HG02642 (cell line): ENCODE results near the gene PKM.
A peak's percentile ranks its signal among the peaks of the same experiment; 100 is the strongest.

Experiments
- ATAC-seq: cut with Tn5 transposase; IDR thresholded peaks from one replicate; pipeline ENCODE4 v1.9.1; 2021; ENCODE audit warnings: mild to moderate bottlenecking; ENCODE audit not compliant: unreplicated experiment, poor library complexity

PKM gene

DNA sequence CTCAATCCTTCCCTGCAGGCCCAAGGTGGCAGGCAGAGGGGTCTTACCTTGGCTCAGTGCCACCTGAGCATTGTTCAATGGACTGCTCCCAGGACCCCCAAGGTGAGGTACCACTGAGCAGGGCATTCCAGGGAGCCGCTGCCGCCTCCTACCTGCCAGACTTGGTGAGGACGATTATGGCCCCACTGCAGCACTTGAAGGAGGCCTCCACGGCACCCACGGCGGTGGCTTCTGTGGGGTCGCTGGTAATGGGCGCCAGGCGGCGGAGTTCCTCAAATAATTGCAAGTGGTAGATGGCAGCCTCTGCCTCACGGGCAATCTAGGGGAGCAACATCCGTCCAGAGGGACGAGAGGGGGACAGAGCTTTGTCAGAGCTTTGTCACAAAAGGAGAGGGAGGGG, 28.7 kb downstream of the PKM start:
- no peak for ATAC-seq

DNA sequence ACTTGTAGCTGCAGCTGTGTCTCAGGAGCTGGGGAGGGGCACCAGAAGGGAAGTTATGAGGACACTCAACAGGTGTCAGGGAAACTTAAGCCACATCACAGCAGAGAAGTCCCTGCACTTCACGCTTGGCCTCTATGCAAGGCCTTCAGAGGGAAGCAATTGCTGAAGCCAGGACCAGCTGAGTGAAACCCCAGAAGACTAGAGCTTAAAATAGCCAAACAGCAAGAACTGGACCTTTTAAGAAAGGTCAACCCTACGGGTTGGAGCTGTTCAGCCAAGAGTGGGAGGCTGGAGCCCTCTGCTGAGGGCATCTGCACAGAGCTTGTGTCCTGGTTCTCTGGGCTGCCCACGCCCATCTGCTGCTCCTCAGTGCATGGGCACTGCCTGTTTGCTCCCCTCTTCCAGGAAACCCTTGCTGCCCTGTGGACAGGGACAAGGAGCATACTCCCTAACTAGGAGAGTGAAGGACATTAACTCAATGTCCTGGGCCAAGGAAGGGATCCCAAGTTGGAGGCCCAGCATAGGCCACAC, 29.5 kb downstream of the PKM start:
- ATAC-seq, result no peak

DNA sequence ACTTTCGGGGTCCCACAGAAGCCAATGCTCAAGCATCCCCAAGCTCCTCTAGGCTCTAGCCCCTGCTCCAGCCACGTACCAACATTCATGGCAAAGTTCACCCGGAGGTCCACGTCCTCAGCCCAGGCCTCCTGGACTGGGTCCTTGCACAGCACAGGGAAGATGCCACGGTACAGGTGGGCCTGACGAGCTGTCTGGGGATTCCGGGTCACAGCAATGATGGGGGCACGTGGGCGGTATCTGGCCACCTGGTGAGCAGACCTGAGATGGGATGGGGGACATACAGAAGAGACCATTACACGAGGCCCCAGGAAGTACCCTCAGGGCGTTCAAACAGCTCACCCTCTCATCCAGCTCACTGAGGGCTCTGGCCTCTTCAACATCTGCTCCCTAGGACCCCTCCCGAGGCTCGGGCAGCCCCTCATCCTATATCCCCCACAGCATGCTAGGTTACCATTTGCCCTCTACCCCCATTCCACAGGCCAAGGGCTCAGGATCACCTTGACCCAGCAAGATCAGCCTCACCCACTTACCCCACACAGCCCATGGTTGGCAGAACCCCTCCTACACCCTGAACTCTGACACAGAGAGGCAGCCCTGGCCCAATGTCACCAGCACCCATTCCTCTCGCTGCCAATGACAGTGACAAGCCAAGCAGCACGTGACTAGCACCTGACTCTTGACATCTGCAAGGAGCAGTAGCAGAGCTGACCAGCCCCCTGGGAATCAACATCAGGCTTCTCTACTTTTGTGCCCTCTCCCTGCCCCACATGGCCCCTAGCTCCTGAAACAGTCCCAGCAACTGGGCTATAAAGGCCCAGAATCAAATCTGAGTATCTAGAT, 30.4 kb downstream of the PKM start:
- ATAC-seq, result no peak

DNA sequence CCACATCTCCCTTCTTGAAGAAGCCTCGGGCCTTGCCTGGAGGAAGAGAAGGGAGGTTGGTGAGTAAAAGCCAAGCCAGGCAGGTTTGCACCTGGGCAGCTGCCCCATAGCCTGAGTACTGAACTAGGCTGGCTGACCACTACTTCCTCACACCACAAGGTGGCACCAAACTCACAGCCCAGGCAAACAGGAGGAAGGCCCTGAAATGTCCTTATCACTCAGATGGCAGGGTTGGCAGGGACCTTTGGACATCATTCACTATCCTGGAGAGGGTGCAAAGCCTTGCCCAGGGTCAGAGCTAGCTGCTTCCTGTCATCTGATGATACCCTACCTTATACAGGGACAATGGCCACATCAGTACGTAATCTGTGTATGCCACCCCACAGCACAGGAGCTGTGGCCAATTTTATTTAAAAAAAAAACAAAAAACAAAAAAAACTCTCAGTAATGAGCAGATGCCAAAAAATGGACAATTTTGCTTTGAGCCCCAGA, 31.2 kb downstream of the PKM start:
- peak; percentile 43 for ATAC-seq

DNA sequence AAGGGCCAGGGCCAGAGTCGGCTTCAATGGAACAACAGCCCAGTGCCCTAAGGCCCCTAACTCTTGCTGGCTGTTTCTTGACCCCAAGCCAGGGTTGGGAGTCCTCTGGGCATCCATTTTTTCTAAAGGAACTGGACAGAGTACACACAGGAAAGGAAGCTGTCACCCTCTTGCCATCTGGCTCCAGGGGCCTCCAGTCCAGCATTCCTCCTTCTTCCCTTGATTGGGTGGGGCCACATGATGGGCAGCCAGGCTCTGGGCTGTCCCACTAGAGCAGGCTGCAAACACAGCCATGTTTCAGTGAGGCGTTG, 31.8 kb downstream of the PKM start:
- ATAC-seq, result no peak

DNA sequence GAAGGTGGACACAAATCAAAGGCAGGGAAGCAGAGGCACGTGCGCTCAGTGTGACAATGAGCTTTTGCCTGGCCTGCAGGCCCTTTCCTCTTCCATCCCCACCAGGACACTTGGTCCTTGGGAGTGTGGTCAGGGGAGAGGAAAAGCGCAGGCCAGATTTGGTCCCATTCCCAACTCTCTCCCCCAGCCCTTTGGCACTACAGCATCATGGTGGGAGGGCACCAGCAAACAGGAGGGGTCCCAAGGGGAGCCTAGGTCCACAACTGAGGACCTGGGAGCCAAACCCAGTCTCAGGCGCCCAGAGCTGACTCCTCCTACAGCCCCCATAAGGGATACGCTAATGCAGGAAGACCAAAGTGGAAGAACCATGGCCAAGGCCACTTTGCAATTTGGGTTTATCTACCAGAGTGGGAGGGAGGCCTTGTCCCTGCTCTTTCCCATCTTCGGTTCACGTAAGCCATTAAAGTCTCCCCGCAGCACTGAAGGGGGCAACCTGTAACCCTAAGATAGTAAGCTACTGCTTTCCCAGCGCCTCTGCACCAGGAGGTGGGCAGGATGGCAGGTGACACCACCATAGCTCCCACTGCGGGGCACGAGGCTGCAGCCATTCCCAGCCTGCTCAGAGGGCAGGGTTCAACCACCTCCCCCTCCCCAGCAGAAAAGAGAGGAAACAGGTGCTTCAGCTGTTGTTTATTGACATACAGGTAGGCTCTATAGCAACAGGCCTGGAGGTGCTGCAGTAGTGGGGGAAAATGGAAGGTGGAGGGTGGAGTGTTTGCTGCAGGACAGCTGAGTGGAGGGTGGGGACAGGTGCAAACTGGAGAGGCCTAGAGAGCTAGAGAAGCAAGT, 32.4 kb downstream of the PKM start:
- ATAC-seq, result no peak

DNA sequence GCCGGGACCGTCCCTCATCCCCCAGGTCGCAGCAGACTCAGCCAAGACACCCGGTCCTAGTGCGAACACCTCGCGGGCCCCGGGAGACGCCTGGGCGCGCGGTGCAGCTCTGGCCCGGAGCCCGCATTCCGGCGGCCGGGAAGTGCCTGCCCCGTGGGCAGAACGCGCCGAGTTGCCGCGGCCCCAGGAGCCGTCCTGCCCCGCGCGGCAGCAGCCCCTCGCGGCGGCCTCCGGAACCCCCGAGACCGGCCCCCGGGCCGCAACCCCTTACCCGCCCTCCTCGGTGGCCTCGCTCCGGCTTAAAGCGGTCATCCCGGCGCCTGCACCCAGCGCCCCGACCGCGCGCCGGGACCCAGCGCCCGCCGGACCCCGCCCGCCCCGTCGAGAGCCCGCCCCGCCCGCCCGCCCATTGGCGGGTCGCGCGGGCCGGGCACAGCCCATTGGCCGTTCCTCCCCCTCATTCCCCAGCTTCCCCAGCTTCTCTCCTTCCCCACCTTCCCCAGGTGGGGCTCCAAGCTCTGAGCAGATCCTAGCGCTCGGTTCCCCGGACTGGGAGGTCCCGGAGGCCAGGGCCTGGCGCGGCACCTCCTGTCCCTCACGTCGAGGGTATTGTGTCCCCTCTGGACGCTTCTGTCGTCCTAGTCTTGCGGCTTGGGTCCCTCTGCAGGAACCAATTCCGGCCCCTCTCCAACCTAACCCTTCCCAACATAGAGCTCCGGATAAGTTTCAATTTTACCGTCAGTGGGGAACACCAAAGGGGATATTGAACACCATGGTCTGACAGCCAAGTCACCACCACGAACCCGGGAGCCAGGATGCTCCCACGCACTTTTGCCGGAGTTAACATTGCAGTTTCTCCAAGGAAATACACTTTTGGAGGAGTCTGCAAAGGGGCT, 33.3 kb downstream of the PKM start, which contains the start of gene GRAMD2A:
Gene GRAMD2A, minus strand, starts transcription at position 328 of the 896 bp plus-strand sequence.
- ATAC-seq, result peak; percentile 46

DNA sequence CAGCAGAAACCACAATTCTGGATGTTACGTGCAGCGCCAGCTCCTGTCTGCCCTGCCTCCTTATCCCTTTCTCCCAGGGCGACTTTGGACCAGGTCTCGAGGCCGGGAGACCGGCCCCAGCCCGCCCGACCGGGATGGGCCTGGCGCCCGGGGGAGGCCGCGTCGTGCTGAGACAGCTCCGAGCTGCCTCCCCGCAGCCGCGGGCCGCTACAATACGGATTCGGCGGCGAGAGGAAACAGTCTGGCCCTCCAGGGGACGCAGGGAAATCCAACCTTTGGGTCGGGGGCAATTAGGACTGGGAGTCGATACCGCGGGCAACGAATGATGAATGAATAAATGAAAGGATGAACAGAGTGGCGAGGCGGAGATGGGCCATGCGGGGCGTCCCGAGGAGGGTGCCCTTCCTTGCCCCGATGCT, 33.9 kb downstream of the PKM start:
- ATAC-seq, result no peak

DNA sequence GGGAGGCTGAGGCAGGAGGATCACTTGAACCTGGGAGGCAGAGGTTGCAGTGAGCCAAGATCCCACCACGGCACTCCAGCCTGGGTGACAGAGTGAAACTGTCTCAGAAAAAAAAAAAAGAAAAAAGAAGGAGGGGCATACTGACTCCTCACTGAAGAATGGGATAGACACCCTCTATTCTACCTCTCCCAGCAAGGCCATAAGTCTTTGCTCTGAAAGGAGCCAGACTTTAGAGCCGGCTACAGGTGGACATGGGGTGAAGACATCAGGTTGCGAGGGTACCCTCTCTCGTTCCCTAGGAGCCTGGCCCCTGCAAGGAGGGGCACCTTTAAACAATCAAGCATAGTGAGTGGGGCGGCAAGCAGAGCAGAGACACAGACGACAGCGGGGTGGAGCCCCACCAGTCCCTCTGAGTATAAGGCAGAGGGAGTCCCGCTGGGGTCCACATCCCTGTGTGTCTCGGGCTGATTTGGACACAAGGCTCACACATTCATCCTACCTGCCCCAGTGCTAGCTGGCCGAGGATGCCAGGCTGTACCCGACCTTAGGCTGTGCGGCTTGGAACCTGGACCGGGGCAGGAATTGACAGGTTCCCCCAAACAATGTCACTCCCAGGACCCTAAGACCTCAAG, 34.5 kb downstream of the PKM start:
- ATAC-seq, result no peak

DNA sequence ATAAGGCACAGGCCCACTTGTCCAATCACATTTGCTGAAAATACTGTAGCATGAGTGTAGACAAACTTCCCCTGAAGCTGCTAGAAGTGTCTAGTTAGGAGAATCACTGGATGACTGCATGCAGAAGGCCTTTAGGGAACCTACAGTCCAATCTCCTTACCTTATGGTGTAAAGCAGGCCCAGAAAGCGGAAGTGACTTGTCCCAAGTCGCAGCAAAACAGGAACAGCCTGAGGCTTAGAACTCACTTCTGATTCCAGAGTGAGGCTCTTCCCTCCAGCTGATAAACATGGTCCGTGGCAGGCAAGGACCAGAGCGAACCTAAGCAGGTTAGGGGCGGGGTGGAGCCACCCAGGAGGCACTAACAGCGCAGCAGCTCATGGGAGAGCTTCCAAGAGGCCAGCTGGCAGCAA, 35.9 kb downstream of the PKM start:
- no peak for ATAC-seq

DNA sequence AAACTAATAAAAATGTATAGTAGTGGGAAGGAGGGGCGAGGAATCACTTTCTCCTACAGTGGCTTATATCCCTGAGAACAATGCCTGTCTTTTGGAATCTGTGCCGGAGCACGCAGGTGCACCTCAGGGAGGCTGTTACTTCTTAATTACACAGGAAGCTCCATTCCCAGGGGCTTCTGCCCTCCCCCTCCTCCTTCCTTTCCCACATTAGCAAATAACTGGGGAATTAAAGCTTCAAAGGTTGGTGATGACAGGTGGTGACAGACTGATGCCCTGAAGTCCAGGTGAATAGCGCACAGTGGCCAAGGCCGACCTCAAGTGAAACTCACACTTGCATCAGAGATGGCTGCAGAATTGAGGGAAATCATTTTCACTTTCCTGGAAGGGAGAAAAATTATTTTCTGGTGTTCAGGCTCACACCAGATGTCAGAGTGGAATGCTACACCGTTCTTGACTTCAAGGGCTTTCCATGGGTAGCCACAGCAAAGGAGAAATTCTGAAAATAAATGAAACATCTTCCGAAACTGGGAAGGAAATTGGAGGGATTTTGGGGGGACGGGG, 37.1 kb downstream of the PKM start:
- no peak for ATAC-seq

DNA sequence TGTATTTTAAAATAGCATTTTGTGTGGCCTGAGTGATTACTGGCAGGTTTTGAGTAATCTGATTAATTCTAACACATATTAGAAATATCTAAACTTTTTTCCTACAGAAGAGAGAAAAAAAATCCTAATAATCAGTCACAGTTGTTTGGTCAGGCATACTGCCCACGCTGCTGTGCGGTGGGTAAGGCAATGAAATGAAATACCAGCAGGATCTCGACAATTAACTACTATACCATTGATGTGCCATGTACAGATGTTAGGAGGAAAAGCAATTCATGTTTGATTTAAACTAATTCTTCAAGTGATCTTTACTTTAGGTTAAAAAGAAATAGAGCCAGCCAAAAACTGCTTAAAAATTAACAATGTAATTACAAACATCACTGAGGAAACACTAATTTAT, 38.6 kb downstream of the PKM start:
- ATAC-seq, result no peak

DNA sequence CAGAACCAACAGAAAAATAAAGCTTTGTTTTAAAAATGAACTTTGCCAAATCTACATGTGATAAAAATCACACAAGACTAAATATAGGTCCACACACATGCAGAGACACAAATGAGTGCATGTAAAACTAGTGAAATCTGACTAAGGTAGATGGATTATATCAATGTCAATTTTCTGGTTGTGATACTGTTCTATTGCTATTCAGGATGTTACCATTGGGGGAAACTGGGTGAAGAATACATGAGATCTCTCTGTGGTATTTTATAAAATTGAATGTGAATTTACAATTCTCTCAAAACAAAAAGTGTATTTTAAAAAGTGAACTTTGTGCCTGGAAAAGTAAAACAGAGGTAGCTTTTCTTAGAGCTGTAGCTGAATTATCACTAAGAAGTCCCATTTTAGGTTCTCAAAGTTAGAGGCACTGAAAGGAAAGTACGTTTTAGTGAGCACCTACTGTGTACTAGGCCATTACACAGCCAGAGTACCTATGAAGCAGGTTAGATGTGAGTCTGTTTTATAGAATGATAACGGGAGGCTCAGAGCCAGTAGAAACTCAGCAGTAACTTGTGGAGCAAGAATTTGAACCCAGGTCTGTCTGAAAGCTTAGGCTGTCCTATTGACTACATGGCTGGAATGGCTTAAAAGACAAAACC, 41.6 kb downstream of the PKM start:
- no peak for ATAC-seq

DNA sequence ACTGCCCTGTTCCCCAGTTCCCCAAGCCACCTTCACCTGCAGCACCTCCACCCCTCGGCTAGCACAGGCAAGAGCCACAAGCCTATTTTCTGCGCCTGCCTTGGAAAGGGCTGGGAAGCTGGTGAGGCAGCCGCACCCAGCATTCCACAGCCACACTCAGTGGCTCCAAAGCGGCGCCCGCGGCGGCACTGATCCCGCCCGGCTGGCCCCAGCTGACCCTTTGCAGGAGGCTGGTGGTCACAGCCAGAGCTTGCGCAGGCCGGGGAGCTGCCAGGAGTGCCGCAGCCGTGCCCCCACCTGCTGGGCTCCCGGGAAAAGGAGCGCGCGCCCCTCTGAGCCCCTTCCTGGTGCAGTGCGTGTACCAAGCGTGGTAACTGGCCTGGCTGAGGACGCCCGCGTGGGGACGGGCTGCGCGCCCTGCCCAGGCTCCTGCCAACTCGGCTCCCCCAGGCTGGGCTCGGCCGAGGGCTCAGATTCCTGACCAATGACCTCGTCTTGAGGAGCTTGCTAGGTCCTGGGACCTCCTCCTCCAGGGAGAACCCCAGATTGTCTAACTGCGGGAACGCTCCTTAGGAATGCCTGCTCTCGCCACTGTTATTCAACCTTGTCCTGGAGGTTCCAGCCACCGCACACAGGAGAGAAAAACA, 46.7 kb downstream of the PKM start:
- ATAC-seq, result no peak

DNA sequence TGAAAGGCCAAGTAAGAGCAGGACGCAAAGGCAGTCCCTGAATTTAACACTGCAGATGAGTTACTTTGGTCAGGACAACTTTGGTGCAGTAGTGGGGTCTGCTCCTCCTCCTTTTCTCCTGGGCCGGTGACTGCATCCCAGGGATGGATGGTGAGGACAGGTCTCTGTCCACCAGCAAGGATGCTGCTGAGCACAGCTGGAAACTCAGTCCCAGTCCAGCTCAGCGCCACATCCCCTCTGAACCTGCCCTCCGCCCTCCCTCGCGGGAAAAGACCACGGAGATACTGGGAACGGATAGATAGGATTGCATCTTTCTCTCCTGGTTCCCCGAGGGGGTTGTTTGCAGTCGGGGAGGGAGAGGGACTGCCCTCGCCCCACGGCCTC, 47.2 kb downstream of the PKM start:
- ATAC-seq, result no peak

DNA sequence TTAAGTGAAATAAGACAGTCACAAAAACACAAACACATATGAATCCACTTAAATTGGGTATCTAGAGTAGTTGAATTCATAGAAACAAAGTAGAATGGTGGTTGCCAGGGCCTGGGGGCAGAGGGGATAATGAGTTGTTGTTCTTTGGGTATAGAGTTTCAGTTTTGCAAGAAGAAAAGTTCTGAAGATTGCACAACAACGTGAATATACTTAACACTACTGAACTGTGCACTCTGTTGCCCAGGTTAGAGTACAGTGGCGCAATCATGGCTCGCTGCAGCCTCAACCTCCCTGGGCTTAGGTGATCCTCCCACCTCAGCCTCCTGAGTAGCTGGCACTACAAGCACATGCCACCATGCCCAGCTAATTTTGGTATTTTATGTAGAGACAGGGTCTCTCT, 48.3 kb downstream of the PKM start:
- ATAC-seq, result no peak

DNA sequence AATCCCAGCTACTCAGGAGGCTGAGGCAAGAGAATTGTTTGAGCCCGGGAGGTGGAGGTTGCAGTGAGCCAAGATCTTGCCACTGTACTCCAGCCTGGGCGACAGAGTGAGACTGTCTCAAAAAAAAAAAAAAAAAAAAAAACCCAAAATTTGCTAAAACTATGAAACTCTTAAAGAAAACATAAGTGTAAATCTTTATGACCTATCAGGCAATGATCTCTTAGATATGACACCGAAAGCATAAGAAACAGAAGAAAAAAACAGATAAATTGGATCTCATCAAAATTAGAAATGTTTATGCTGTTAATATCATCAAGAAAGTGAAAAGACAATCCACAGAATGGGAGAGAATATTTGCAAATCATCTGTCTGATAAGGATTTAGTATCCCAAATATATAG, 48.7 kb downstream of the PKM start:
- no peak for ATAC-seq

DNA sequence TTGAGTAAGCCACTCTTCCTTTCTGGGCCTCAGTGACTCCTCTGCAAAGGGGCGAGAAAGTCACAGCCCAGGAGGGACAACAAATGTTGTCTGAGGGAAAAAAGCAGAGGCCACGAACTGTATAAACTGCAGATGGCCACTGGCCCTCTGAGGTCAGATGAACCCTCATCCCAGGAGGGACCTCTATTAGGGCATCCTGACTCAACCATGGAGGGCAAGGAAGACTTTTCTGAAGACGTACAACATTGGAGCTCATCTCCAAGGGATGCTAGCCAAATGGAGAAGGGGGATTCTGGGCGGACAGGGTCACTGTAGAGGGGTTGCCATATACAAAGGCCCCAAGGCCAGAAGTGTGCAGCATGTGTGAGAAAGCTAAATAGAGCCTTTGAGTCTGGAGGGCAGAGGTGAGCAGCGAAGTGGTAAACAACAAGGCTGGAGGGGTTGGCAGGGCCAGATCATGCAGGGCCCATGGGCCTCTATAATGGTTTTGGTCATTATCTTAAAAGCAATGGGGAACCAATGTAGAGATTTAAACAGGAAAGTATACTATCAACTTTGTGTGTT, 50.1 kb downstream of the PKM start:
- no peak for ATAC-seq
